Activated CD8-positive, alpha-beta T cell treated with anti-CD3 and anti-CD28 coated beads for 36 hours (primary cell): ENCODE results near the gene ASB18. TPM values are rescaled to one million over a fixed set of nuclear protein-coding genes. Genes with fewer than 3 reads are reported as not detected.

Experiments
- ATAC-seq: fragments of 200-7000 bp; cut with Tn5 transposase; one replicate; pipeline ENCODE4 v1.10.0; 2021; ENCODE audit warnings: mild to moderate bottlenecking, moderate library complexity
- CTCF ChIA-PET: fragments of 350-600 bp; sonication (Branson Sonifier 250); formaldehyde crosslinking; loops from one replicate; lab custom pipeline; 2021; ENCODE audit warnings: antibody characterized with exemption; lab: Charles Lee
- POLR2A ChIA-PET: fragments of 350-600 bp; sonication (Branson Sonifier 250); formaldehyde crosslinking; loops from one replicate; lab custom pipeline; 2021; ENCODE audit warnings: antibody characterized with exemption; lab: Charles Lee
- DNase-seq: peaks from one replicate; pipeline ENCODE4 v3.0.0-alpha.2; 2020
- H3K27ac Mint-ChIP-seq: one replicate; pipeline ENCODE4 v1.8.0; 2021; ENCODE audit warnings: mild to moderate bottlenecking, mixed read lengths
- H3K27me3 Mint-ChIP-seq: one replicate; pipeline ENCODE4 v1.8.0; 2021; ENCODE audit warnings: mixed read lengths
- H3K36me3 Mint-ChIP-seq: one replicate; pipeline ENCODE4 v1.8.0; 2021; ENCODE audit warnings: low read depth, mixed read lengths
- H3K4me1 Mint-ChIP-seq: one replicate; pipeline ENCODE4 v1.8.0; 2021; ENCODE audit warnings: low read depth, mixed read lengths
- H3K4me3 Mint-ChIP-seq: one replicate; pipeline ENCODE4 v1.8.0; 2021; ENCODE audit warnings: mild to moderate bottlenecking, moderate library complexity, mixed read lengths
- H3K9me3 Mint-ChIP-seq: one replicate; pipeline ENCODE4 v1.8.0; 2021; ENCODE audit warnings: mixed read lengths
- CTCF ChIP-seq: fragments of 200-600 bp; IDR thresholded peaks from one replicate; pipeline ENCODE4 v1.8.0; 2022; ENCODE audit warnings: antibody characterized with exemption, mild to moderate bottlenecking
- intact Hi-C: fragments of 100-400 bp; cut with micrococcal nuclease; formaldehyde crosslinking; loops from one replicate; pipeline ENCODE4 v1.10.0; 2022
- total RNA-seq, 2 experiments: library from RNA; stranded (reverse); gene quantifications; one replicate each; pipeline ENCODE4 v1.2.3, GENCODE V29; 2021

ASB18 gene
- total RNA-seq, 2 experiments from 2014 or later: not detected

GRCh38 chr2:236240228-236240990 is 23.8 kb downstream of the ASB18 start:
- H3K4me3 Mint-ChIP-seq: no peak overlapping the region
- no peak overlapping the region for H3K27ac Mint-ChIP-seq
- H3K9me3 Mint-ChIP-seq: no peaks in the 10 kb centered on the region
- ATAC-seq (no peak), DNase-seq (no peak)
- intact Hi-C loops: no loop called here
- ChIA-PET POLR2A (no interaction called here), CTCF (no interaction called here)
- H3K36me3 Mint-ChIP-seq: peaks cover 2% of the 10 kb centered on the region
- peaks cover 29% of the 10 kb centered on the region for H3K27me3 Mint-ChIP-seq
- no peak for TF ChIP-seq CTCF
- H3K4me1 Mint-ChIP-seq: peaks cover 2% of the 10 kb centered on the region

GRCh38 chr2:236239276-236240065 is 24.7 kb downstream of the ASB18 start:
- POLR2A ChIA-PET: no interaction called here
- H3K4me3 Mint-ChIP-seq: no peak overlapping the region
- CTCF ChIA-PET: no interaction called here
- peaks cover 2% of the 10 kb centered on the region for H3K36me3 Mint-ChIP-seq
- no peak overlapping the region for H3K27ac Mint-ChIP-seq
- ATAC-seq (no peak), DNase-seq (no peak)
- peaks cover 2% of the 10 kb centered on the region for H3K4me1 Mint-ChIP-seq
- TF ChIP-seq CTCF: no peak
- H3K27me3 Mint-ChIP-seq: peaks cover 32% of the 10 kb centered on the region
- intact Hi-C loops: no loop called here
- H3K9me3 Mint-ChIP-seq: no peaks in the 10 kb centered on the region

GRCh38 chr2:236238751-236239150 is 25.5 kb downstream of the ASB18 start:
- Mint-ChIP-seq H3K9me3 (no peaks in the 10 kb centered on the region), H3K27ac (no peak overlapping the region), H3K27me3 (peaks cover 40% of the 10 kb centered on the region), H3K36me3 (peaks cover 2% of the 10 kb centered on the region), H3K4me1 (peaks cover 2% of the 10 kb centered on the region), H3K4me3 (no peak overlapping the region)
- POLR2A ChIA-PET: no interaction called here
- ATAC-seq: no peak
- CTCF ChIA-PET: no interaction called here
- intact Hi-C loops: no loop called here
- TF ChIP-seq CTCF: no peak
- no peak for DNase-seq

- peaks cover 2% of the 10 kb centered on the region for H3K4me1 Mint-ChIP-seq
- no peak for TF ChIP-seq CTCF
- H3K27ac Mint-ChIP-seq: no peak overlapping the region
- H3K27me3 Mint-ChIP-seq: peaks cover 38% of the 10 kb centered on the region
- no peak for DNase-seq
- ChIA-PET CTCF (no interaction called here), POLR2A (no interaction called here)
- ATAC-seq: no peak
- intact Hi-C loops: no loop called here
- H3K9me3 Mint-ChIP-seq: no peaks in the 10 kb centered on the region
- no peak overlapping the region for H3K4me3 Mint-ChIP-seq
- H3K36me3 Mint-ChIP-seq: peaks cover 2% of the 10 kb centered on the region
Observed at GRCh38 chr2:236237468-236238190, 26.6 kb downstream of the ASB18 start.
